Kidney (tissue), 14 donors: ENCODE measurements around the gene PCID2. TPM values are rescaled to one million over a fixed set of nuclear protein-coding genes. Genes with fewer than 3 reads are reported as not detected.
"Not testable (repeated sequence)": the region's sequence is repeated elsewhere in the genome, so short reads cannot be mapped to it uniquely, and the experiment has no call there.

Source experiments
- DNase-seq, 5 donors: peaks; one replicate each; pipeline ENCODE4 v3.0.0-alpha.2; 2013 to 2020
- FAIRE-seq: peaks from 2 replicates; lab custom pipeline; 2012; peaks lifted over from hg19 to GRCh38; lab: Jason Lieb, UNC
- H3K27ac ChIP-seq, 2 donors: one replicate each; pipeline ENCODE4 v1.7.0; 2013; ENCODE audit warnings: low read depth in 2 of 2, low read length in 2 of 2, inconsistent platforms in 1 of 2
- H3K27me3 ChIP-seq: one replicate; pipeline ENCODE4 v1.7.1; 2013; ENCODE audit warnings: low read length, inconsistent platforms; ENCODE audit not compliant: control insufficient read depth, insufficient read depth
- H3K36me3 ChIP-seq, 3 donors: one replicate each; pipeline versions ENCODE4 v1.7.0 to v1.7.1; 2013; ENCODE audit warnings: low read length in 3 of 3, control low read depth in 1 of 3, inconsistent platforms in 1 of 3; ENCODE audit not compliant: insufficient read depth in 3 of 3, control insufficient read depth in 2 of 3
- H3K4me1 ChIP-seq, 3 donors: one replicate each; pipeline versions ENCODE4 v1.7.0 to v1.7.1; 2013; ENCODE audit warnings: low read length in 3 of 3, inconsistent platforms in 1 of 3, low read depth in 1 of 3; ENCODE audit not compliant: control insufficient read depth in 2 of 3, insufficient read depth in 2 of 3
- H3K4me3 ChIP-seq, 3 donors: one replicate each; pipeline versions ENCODE4 v1.7.0 to v1.8.1; 2013; ENCODE audit warnings: low read length in 3 of 3, control low read depth in 1 of 3, inconsistent platforms in 1 of 3
- H3K9ac ChIP-seq, 3 donors: one replicate each; pipeline versions ENCODE4 v1.7.0 to v1.7.1; 2013; ENCODE audit warnings: low read length in 3 of 3, control low read depth in 1 of 3, inconsistent platforms in 1 of 3
- H3K9me3 ChIP-seq, 3 donors: one replicate each; pipeline versions ENCODE4 v1.7.0 to v1.7.1; 2013; ENCODE audit warnings: low read length in 3 of 3, control low read depth in 1 of 3, inconsistent platforms in 1 of 3; ENCODE audit not compliant: control insufficient read depth in 2 of 3, insufficient read depth in 1 of 3
- intact Hi-C: fragments of 100-400 bp; cut with DNase I; formaldehyde crosslinking; loops from one replicate; pipeline ENCODE4 v1.11.1; 2022
- polyA plus RNA-seq: library from polyadenylated mRNA; stranded (reverse); fragments of 350-450 nt; fragmentation: Illumina TruSeq; extraction: RNeasy Lipid Tissue Mini Kit (QIAGEN cat#74804); gene quantifications from one replicate; pipeline ENCODE4 v1.2.3, GENCODE V29; 2014; ENCODE audit warnings: low read depth, low replicate concordance; ENCODE audit not compliant: insufficient read depth
- total RNA-seq: library from RNA; stranded (reverse); fragmentation: NEBNext Ultra II Directional; extraction: Animal tissue kit (Norgen Biotek cat#: 25700); gene quantifications from one replicate; pipeline ENCODE4 v1.2.1, GENCODE V29; 2021
- TF ChIP-seq, protein P1 (sequence below): IDR thresholded peaks from 3 replicates; pipeline ENCODE4 v1.5.1; 2012; ENCODE audit warnings: mild to moderate bottlenecking, moderate library complexity, borderline replicate concordance; ENCODE audit not compliant: insufficient read depth; ENCODE audit errors: extremely low read depth
- donor health status: control.
- donor health status: control.
- donor health status: control.
- donor health status: control.
- donor health status: control.
- donor health status: DM: yes; HTN: yes; CAD: no.
- donor health status: Normal renal cell carcinoma (clear cell type).

The PCID2 gene
- total and polyA plus RNA-seq, 2 donors from 2014 or later, result 22.9 to 34.9 TPM

DNA sequence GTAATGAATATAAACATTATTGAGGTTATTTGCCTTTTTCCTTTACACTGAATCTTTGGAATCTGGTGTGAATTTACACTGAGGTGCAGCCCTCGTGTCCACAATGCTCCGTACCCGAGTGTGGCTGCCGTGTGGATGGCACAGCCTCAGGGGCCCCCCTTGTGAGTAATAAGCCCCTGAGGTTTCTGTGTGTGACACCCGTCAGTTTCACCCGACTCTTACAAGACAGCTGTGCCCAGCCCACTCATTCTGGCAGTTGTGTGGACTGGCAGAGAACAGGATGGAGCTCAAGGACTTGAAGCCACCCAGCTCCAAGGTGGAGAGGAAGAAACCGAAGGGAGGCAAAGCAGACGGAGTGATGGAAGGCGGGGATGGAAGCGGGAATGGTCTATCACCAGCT, 42.2 kb downstream of the PCID2 start:
- intact Hi-C loops, result no loop called here
- no peaks in the 10 kb centered on the region for H3K27me3 ChIP-seq
- peaks cover 0 to 4% (median 0%) of the 10 kb centered on the region in 3 donors for H3K36me3 ChIP-seq
- no peak for FAIRE-seq
- H3K9ac ChIP-seq, result no peak overlapping the region
- no peak overlapping the region for H3K4me3 ChIP-seq
- H3K27ac ChIP-seq, result no peak overlapping the region
- no peaks in the 10 kb centered on the region for H3K9me3 ChIP-seq
- no peak for DNase-seq
- TF ChIP-seq, protein P1, sequence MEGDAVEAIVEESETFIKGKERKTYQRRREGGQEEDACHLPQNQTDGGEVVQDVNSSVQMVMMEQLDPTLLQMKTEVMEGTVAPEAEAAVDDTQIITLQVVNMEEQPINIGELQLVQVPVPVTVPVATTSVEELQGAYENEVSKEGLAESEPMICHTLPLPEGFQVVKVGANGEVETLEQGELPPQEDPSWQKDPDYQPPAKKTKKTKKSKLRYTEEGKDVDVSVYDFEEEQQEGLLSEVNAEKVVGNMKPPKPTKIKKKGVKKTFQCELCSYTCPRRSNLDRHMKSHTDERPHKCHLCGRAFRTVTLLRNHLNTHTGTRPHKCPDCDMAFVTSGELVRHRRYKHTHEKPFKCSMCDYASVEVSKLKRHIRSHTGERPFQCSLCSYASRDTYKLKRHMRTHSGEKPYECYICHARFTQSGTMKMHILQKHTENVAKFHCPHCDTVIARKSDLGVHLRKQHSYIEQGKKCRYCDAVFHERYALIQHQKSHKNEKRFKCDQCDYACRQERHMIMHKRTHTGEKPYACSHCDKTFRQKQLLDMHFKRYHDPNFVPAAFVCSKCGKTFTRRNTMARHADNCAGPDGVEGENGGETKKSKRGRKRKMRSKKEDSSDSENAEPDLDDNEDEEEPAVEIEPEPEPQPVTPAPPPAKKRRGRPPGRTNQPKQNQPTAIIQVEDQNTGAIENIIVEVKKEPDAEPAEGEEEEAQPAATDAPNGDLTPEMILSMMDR, result no peak
- peaks cover 0 to 9% (median 0%) of the 10 kb centered on the region in 3 donors for H3K4me1 ChIP-seq

DNA sequence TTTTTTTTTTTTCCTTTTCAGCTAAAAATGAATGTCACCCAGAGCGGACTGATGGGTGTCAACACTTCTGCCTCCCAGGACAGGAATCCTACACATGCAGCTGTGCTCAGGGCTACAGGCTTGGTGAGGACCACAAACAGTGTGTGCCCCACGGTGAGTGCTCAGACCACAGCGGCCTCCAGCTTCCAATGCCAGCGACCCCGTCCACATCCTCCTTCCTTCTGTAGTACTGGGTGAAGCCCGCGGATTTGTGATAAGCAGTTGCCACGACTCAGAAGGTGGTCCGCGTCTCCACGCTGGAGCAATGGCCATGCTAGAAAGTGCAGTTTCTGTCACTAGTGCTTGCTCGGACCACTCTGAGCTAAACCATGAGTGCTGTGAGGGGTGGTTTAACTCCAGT, 44.0 kb downstream of the PCID2 start:
- no peak for FAIRE-seq
- intact Hi-C loops, result no loop called here

DNA sequence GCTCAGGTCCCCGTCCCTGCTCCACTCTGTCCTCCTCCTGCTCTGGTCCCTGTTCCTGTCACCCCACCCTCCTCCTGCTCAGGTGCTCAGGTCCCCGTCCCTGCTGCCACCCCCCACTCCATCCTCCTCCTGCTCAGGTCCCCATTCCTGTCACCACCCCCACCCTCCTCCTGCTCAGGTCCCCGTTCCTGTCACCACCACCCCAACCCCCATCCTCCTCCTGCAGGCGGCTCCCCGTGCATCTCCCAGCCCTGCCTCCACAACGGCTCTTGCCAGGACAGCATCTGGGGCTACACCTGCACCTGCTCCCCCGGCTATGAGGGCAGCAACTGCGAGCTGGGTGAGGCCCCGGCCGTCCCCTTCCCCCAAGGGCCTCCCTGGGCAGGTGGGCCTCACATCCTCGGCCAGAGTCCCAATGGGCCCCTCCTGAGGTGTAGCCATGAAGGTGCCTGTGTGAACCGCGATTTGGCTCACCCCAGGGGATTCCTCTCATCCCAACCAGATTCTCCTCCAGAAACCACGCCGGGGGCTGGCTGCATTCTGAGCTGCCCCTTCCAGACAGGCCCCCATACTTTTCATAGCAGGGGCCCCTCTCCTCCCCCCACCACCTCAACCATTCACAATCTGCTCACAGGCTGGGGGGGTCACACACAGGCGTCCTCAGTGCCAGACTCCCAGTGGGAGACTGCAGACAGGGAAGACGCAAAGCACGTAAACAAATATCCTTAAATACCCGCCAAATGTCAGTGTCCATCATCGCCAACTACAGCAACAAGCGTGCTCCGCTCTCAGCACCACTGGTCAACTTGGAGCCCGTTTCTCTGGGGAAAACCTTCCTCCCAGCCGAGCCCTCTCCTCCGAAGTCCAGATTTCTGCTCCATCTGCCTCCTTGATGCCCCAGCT, 45.4 kb downstream of the PCID2 start:
- intact Hi-C loops, result no loop called here
- no peak overlapping the region for H3K9ac ChIP-seq
- DNase-seq (peak in 1 of 5 donors; percentile 71), FAIRE-seq (no peak)
- H3K4me1 ChIP-seq, result peaks cover 0 to under 1% (median 0%) of the 10 kb centered on the region in 3 donors
- no peak overlapping the region for H3K27ac ChIP-seq
- no peaks in the 10 kb centered on the region for H3K27me3 ChIP-seq
- no peaks in the 10 kb centered on the region for H3K9me3 ChIP-seq
- no peak overlapping the region for H3K4me3 ChIP-seq
- TF ChIP-seq, protein P1, result no peak
- no peaks in the 10 kb centered on the region for H3K36me3 ChIP-seq

More for the DNA sequence above, 44.0 kb downstream of the PCID2 start:
- no peak overlapping the region for H3K9ac ChIP-seq
- TF ChIP-seq, protein P1, result no peak
- no peak for DNase-seq
- no peak overlapping the region for H3K4me3 ChIP-seq
- no peaks in the 10 kb centered on the region for H3K27me3 ChIP-seq
- H3K36me3 ChIP-seq, result peaks cover 0 to under 1% (median 0%) of the 10 kb centered on the region in 3 donors
- H3K4me1 ChIP-seq, result no peaks in the 10 kb centered on the region
- H3K27ac ChIP-seq, result no peak overlapping the region
- H3K9me3 ChIP-seq, result no peaks in the 10 kb centered on the region

DNA sequence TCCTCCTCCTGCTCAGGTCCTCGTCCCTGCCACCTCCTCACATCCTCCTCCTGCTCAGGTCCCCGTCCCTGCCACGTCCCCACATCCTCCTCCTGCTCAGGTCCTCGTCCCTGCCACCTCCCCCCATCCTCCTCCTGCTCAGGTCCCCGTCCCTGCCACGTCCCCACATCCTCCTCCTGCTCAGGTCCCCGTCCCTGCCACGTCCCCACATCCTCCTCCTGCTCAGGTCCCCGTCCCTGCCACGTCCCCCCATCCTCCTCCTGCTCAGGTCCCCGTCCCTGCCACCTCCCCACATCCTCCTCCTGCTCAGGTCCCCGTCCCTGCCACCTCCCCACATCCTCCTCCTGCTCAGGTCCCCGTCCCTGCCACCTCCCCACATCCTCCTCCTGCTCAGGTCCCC, 46.5 kb downstream of the PCID2 start:
- FAIRE-seq, result not testable (repeated sequence)

More for the DNA sequence above, 46.5 kb downstream of the PCID2 start:
- DNase-seq, H3K27me3 ChIP-seq, H3K36me3 ChIP-seq, H3K4me1 ChIP-seq, H3K27ac ChIP-seq, H3K9me3 ChIP-seq, intact Hi-C loops, H3K4me3 ChIP-seq, H3K9ac ChIP-seq: not testable (repeated sequence)
